SW 1271 (cell line): ENCODE results near the gene RFT1.
A peak's percentile ranks its signal among the peaks of the same experiment; 100 is the strongest.

Experiments used
- DNase-seq, 2 experiments: peaks; one replicate each; lab custom pipeline; 2025; lab: John Stamatoyannopoulos, UW

RFT1 gene

GRCh38 chr3:53130179-53131061 lies at the start of gene RFT1:
Gene RFT1 (minus strand): TSS chr3:53130435. CDS start chr3:53130400, 35 bp downstream.
- DNase-seq: peak; percentile 75 to 86

GRCh38 chr3:53179580-53179979 lies 49.3 kb upstream of the RFT1 start:
- DNase-seq: no peak

- no peak for DNase-seq
These were observed 48.0 kb upstream of the RFT1 start for GRCh38 chr3:53178246-53178645.

- DNase-seq: no peak
These were observed 45.6 kb upstream of the RFT1 start for GRCh38 chr3:53175613-53176540.

- DNase-seq: no peak
These were observed 44.4 kb upstream of the RFT1 start for GRCh38 chr3:53174346-53175250.

GRCh38 chr3:53173107-53173506 lies 42.9 kb upstream of the RFT1 start:
- DNase-seq: no peak

- no peak for DNase-seq
These were observed 41.7 kb upstream of the RFT1 start for GRCh38 chr3:53171827-53172505.

- no peak for DNase-seq
These were observed 40.8 kb upstream of the RFT1 start for GRCh38 chr3:53171064-53171418.

- DNase-seq: no peak
These were observed 40.3 kb upstream of the RFT1 start for GRCh38 chr3:53170325-53171063.

- DNase-seq: no peak
These were observed 39.6 kb upstream of the RFT1 start for GRCh38 chr3:53169832-53170324.

GRCh38 chr3:53169045-53169831 lies 39.0 kb upstream of the RFT1 start:
- no peak for DNase-seq

- DNase-seq: no peak
These were observed 38.1 kb upstream of the RFT1 start for GRCh38 chr3:53168175-53168923.

- DNase-seq: no peak
These were observed 37.4 kb upstream of the RFT1 start for GRCh38 chr3:53167418-53168174.

- DNase-seq: peak in 1 of 2 experiments; percentile 40
These were observed 36.6 kb upstream of the RFT1 start for GRCh38 chr3:53166781-53167291.

- DNase-seq: no peak
These were observed 36.0 kb upstream of the RFT1 start for GRCh38 chr3:53166206-53166605.

GRCh38 chr3:53164911-53165310 lies 34.7 kb upstream of the RFT1 start:
- no peak for DNase-seq

- DNase-seq: no peak
These were observed 33.5 kb upstream of the RFT1 start for GRCh38 chr3:53163444-53164387.
